ENCODE data around the gene CFAP46. TPM values are rescaled to one million over a fixed set of nuclear protein-coding genes. Genes with fewer than 3 reads are reported as not detected.

The CFAP46 gene
- total RNA-seq, 1 donor from 2014 or later = 10.9 TPM

DNA sequence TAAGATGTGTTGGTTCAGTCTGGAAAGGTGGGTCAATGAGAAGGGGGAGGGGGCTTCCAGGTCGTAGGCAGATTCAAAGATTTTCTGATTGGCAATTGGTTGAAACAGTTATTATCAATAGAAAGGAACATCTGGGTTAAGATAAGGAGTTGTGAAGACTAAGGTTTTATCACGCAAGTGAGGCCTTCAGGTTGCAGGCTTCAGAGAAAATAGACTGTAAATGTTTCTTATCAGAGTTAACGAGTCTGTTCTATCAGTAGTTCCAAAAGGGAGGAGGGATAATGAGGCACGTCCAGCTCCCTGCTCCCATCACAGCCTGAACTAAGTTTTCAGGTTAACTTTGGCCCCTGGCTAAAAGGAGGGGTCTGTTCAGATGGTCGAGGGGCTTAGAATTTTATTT, 11.1 kb upstream of the CFAP46 start:
- TF ChIP-seq, protein P1, sequence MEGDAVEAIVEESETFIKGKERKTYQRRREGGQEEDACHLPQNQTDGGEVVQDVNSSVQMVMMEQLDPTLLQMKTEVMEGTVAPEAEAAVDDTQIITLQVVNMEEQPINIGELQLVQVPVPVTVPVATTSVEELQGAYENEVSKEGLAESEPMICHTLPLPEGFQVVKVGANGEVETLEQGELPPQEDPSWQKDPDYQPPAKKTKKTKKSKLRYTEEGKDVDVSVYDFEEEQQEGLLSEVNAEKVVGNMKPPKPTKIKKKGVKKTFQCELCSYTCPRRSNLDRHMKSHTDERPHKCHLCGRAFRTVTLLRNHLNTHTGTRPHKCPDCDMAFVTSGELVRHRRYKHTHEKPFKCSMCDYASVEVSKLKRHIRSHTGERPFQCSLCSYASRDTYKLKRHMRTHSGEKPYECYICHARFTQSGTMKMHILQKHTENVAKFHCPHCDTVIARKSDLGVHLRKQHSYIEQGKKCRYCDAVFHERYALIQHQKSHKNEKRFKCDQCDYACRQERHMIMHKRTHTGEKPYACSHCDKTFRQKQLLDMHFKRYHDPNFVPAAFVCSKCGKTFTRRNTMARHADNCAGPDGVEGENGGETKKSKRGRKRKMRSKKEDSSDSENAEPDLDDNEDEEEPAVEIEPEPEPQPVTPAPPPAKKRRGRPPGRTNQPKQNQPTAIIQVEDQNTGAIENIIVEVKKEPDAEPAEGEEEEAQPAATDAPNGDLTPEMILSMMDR (conservative IDR thresholded peaks at IDR 0.05) = no peak
- Mint-ChIP-seq H3K27ac (no peak overlapping the region), H3K4me1 (ENCODE audit: unreplicated experiment) (no peaks in the 10 kb centered on the region), H3K4me3 (no peak overlapping the region), H3K36me3 (no peaks in the 10 kb centered on the region), H3K27me3 (peaks cover 43% of the 10 kb centered on the region), H3K9me3 (no peaks in the 10 kb centered on the region)
- DNase-seq (ENCODE audit: extremely low spot score, unreplicated experiment) = no peak

DNA sequence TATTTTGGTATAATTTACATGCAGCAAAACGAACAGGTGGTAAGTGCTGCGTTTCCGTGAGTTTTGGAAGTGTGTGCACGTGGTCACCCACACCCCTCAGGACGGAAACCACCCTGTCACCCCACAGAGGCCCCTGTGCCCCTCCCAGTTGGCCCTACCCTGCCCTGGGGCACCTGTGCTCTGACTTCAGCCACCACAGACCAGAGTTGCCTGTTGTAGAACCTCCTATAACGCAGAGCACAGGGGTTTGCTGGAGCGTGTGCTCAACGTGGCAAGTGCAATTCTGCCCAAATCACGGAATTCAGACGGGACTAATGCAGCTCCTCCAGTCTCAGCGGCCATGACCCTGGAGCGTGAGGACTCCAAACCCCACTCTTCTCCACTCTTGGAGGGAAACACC, 9.6 kb upstream of the CFAP46 start:
- Mint-ChIP-seq H3K9me3 (no peaks in the 10 kb centered on the region), H3K36me3 (no peaks in the 10 kb centered on the region), H3K4me3 (no peak overlapping the region), H3K27ac (no peak overlapping the region), H3K27me3 (peaks cover 45% of the 10 kb centered on the region), H3K4me1 (ENCODE audit: unreplicated experiment) (no peaks in the 10 kb centered on the region)
- TF ChIP-seq, protein P1 (conservative IDR thresholded peaks at IDR 0.05) = no peak
- no peak for DNase-seq (ENCODE audit: extremely low spot score, unreplicated experiment)

DNA sequence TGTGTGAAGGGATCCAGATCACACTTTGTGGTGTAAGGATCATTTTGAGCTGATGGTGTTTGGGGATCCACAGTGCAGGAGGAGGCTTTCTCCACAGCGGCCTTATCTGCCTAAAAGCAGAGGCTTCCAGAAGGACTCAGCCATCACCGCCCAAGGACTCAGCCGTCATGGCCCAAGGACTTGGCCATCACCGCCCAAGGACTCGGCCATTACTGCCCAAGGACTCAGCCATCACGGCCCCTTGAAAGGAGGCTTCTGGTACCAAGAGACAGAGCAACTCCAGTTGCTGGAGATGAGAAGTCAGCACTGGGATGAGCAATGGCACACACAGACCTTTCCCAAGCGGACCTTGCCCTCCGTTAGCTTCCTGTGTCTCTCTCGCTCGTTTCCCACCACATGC, 6.0 kb upstream of the CFAP46 start:
- no peak for DNase-seq (ENCODE audit: extremely low spot score, unreplicated experiment)
- TF ChIP-seq, protein P1 (conservative IDR thresholded peaks at IDR 0.05) = no peak
- H3K4me3 Mint-ChIP-seq = no peak overlapping the region
- H3K36me3 Mint-ChIP-seq = no peaks in the 10 kb centered on the region
- no peaks in the 10 kb centered on the region for H3K4me1 Mint-ChIP-seq (ENCODE audit: unreplicated experiment)
- H3K9me3 Mint-ChIP-seq = no peaks in the 10 kb centered on the region
- H3K27ac Mint-ChIP-seq = no peak overlapping the region
- peaks cover 46% of the 10 kb centered on the region for H3K27me3 Mint-ChIP-seq

DNA sequence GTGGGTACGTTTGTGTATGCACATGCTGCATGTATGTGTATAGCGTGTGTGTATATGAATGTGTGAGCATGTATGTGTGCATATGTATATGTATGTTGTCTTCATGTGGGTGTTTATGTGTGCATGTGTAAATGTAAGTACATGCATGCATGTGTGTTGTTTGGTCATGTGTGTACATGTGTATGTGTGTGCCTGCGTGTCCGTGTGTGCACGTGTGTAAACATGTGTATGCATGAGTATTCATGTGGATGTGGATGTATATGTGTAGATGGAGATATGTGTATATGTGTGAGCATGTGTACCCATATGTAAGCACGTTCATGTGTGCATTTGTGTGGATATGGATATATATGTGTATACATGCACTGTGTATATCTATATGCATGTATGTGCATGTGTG, 5.5 kb upstream of the CFAP46 start:
- no peaks in the 10 kb centered on the region for H3K9me3 Mint-ChIP-seq
- TF ChIP-seq, protein P1 (conservative IDR thresholded peaks at IDR 0.05) = no peak
- H3K27ac Mint-ChIP-seq = no peak overlapping the region
- DNase-seq (ENCODE audit: extremely low spot score, unreplicated experiment) = no peak
- peaks cover 1% of the 10 kb centered on the region for H3K4me1 Mint-ChIP-seq (ENCODE audit: unreplicated experiment)
- H3K27me3 Mint-ChIP-seq = peaks cover 41% of the 10 kb centered on the region
- no peaks in the 10 kb centered on the region for H3K36me3 Mint-ChIP-seq
- H3K4me3 Mint-ChIP-seq = no peak overlapping the region

DNA sequence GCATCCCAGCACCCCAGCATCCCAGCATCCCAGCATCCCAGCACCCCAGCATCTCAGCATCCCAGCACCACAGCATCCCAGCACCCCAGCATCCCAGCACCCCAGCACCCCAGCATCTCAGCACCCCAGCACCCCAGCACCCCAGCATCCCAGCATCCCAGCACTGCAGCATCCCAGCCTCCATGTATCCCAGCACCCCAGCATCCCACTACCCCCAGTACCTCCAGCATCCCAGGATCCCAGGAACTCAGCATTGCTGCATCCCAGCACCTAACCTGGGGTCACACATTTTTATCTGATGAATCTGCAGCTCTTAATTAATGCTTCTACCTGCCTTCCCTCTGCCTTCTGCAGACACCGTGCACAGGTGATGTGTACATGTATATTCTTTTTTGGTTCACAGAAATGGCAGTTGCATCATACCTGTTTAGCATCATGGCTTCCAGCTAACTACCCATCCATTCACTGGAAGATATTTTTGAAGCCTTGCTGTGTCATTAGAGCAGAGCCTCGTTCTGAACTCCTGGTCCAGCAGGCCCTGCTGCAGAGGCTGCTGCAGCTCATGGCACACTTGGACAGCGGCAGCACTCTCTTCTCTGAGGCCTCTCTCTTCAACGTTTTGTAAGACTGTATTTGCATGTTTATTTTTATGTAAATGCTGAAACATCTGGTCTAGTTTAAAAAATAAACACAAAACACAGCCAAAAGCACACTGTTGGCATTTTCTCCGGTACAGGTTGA, 4.6 kb upstream of the CFAP46 start:
- Mint-ChIP-seq H3K4me1 (ENCODE audit: unreplicated experiment) (peaks cover 4% of the 10 kb centered on the region), H3K27me3 (peaks cover 39% of the 10 kb centered on the region), H3K9me3 (no peaks in the 10 kb centered on the region), H3K36me3 (no peaks in the 10 kb centered on the region), H3K4me3 (peak overlapping the region; percentile 40), H3K27ac (no peak overlapping the region)
- TF ChIP-seq, protein P1 (conservative IDR thresholded peaks at IDR 0.05) = no peak
- no peak for DNase-seq (ENCODE audit: extremely low spot score, unreplicated experiment)

Data from type B pancreatic cell (in vitro differentiated cells).